ENCODE results near the gene PRR13.

DNA sequence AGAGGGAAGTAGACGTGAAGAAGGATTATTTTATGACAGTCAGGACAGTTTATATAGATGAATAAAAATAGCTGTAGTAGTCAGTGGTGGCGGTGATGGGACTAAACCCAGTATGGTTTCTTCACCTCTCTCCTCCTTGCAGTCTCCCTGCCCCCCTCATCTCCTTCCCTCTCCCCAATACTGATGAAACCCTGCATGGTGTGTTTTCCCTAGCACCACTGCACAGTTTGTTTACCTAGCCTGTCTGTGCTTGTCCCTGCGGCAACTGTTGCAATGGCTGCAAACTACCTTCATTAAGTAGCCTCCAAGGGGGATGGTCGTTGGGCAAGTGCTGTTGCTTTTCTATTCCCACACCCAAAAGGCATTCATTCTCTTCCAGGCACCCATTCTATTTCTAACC is 25.1 kb downstream of the PRR13 start:
- TF ChIP-seq, protein P1, sequence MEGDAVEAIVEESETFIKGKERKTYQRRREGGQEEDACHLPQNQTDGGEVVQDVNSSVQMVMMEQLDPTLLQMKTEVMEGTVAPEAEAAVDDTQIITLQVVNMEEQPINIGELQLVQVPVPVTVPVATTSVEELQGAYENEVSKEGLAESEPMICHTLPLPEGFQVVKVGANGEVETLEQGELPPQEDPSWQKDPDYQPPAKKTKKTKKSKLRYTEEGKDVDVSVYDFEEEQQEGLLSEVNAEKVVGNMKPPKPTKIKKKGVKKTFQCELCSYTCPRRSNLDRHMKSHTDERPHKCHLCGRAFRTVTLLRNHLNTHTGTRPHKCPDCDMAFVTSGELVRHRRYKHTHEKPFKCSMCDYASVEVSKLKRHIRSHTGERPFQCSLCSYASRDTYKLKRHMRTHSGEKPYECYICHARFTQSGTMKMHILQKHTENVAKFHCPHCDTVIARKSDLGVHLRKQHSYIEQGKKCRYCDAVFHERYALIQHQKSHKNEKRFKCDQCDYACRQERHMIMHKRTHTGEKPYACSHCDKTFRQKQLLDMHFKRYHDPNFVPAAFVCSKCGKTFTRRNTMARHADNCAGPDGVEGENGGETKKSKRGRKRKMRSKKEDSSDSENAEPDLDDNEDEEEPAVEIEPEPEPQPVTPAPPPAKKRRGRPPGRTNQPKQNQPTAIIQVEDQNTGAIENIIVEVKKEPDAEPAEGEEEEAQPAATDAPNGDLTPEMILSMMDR (IDR thresholded peaks at IDR 0.05): no peak
- TF ChIP-seq EZH2 (IDR thresholded peaks at IDR 0.05): no peak
- TF ChIP-seq EZH2phosphoT487 (IDR thresholded peaks at IDR 0.05): no peak

All from neural progenitor cell (in vitro differentiated cells).